NCI-H1417 (cell line): ENCODE measurements around the gene MED16.

Experiments
- DNase-seq, 3 experiments: peaks; one replicate each; lab custom pipeline; 2025; lab: John Stamatoyannopoulos, UW

MED16 gene

GRCh38 chr19:892894-893689 is at the start of gene MED16, which contains the start of gene RNU6-9:
Gene MED16 (minus strand): TSS chr19:893187. CDS start chr19:891131, 2,056 bp downstream.
Gene RNU6-9 (plus strand): TSS chr19:893484.
- DNase-seq = peak; percentile 95 to 99 (median 98)

DNA sequence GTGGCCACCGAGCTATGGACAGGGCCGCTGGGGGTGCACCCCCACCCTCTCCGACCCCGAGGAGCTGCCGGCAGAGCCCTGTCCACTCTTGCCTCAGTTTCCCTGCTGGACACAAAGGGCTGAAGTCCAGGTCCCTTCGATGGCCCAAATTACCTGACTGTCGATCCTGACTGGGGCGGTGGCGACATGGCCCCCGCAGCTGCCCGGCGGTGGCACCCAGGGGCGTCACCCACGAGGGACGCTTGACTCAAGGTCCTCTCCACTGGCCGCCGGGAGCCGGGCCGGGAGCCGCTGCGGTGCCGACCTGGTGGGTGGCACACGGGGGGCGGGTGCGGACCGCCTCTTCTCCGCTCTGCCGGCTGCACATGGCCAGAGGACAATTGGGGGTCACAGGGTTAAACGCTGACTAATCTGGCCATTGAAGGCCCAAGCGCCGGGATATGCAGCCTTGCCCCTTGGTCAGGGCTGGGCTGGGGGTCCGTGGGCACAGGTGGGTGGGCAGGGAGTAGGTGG is 49.2 kb upstream of the MED16 start:
- DNase-seq = no peak

DNA sequence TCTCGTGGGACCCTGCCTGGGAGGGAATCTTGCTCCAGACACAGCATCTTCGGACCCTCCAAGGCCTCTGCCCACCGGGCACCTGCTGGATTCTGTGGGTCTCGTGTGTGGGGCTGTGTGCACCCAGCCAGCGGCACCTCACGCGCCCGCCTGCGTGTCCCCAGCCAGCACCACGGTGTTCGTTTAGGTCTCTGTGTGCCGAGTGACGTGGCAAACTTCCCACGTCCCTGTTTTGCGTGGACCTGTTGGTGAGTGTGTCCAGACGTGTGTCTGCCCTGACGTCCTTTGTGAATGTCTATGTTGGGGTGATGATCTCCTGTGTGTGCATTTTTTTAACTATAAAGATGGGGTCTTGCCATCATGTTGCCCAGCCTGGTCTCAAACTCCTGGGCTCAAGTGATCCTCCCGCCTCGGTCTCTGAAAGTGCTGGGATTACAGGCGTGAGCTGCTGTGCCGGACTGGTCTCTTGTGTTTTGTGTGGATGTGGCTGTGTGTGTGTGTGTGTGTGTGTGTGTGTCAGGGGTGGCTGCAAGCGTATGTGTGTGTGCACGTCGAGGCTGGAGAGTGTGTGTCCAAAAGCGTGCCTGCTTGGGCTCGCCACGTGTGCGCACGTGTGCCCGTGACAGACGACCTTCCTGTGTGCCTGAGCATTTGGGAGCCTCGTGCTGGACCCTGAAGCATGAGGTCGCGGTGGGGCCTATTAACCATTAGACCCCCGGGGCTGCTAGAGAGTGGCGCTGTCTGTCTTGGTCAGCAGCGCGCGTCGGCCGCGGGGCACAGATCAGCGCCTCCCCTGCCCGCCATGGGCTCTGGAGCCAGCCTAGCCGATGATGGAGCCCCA is 48.5 kb upstream of the MED16 start:
- no peak for DNase-seq

DNA sequence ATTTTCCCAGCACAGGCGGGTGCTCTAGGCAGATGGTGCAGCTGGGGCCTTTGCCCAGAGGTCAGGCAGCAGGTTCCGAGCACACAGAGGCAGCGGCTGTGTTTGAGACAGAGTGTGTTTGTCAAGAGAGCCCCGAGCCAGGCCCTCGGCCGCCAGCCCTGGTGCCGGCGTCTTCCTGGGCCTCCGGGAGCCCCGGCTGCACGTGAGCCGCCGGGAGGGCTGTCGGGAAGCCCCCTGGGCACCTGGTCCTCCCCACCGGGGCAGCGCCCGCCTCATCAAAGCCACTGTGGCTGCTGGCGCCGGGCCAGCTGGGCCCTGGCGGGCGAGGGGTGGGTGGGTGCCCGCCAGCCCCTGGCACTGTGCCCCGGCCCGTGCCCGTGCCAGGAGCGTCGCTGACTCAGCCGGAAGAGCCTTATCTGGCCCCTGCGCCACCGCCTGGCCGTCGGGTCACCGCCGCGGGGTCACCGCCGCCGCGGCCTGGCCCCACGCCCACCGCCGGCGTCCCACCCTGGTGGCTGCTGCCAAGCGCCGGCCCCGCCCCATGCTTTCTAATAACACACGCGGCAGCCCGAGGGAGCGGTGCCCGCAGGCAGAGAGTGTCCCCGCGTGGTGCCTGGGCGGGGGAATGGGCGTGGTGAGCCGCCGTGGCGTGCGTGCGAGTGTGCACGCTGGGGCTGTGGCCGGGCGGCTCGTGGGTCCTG is 47.8 kb upstream of the MED16 start:
- peak in 2 of 3 experiments; percentile 90 to 97 for DNase-seq

GRCh38 chr19:939922-940321 is 46.9 kb upstream of the MED16 start:
- DNase-seq = no peak

GRCh38 chr19:939439-939838 is 46.5 kb upstream of the MED16 start:
- DNase-seq = no peak

GRCh38 chr19:938233-938923 is 45.4 kb upstream of the MED16 start:
- DNase-seq = no peak

- DNase-seq = no peak
Measured at GRCh38 chr19:937259-937694, 44.3 kb upstream of the MED16 start.

DNA sequence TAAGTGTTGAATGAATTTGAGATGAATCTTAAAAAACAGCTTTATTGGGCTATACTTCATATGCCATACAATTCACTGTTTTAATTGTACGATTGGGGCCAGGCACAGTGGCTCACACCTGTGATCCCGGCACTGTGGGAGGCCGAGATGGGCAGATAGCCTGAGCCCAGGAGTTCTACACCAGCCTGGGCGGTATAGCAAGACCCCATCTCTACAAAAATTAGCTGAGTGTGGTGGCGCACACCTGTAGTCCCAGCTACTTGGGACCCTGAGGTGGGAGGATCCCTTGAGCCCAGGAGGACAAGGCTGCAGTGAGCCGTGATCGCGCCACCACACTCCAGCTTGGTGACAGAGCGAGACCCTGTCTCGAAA is 43.2 kb upstream of the MED16 start:
- DNase-seq = no peak

- DNase-seq = peak in 2 of 3 experiments; percentile 82 to 88
Measured at GRCh38 chr19:934865-935479, 42.0 kb upstream of the MED16 start.

- DNase-seq = no peak
Measured at GRCh38 chr19:934197-934840, 41.3 kb upstream of the MED16 start.

DNA sequence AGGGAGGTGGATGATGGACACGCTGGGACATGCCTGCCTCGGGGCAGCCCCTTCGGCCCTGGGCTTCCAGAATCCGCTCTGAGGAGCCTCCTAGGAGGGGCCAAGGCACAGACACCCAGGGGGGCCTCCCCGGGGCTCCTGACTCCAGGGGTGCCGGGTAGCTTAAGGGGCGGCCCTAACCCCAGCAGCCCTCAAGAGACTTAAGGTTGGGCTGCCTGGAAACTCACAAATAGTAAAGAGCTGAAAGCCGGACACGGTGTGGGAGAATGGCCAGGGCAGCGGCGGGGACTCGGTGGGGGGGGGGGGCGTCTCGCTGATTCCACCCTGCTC is 40.5 kb upstream of the MED16 start:
- no peak for DNase-seq

GRCh38 chr19:932648-933552 is 39.9 kb upstream of the MED16 start:
- no peak for DNase-seq

DNA sequence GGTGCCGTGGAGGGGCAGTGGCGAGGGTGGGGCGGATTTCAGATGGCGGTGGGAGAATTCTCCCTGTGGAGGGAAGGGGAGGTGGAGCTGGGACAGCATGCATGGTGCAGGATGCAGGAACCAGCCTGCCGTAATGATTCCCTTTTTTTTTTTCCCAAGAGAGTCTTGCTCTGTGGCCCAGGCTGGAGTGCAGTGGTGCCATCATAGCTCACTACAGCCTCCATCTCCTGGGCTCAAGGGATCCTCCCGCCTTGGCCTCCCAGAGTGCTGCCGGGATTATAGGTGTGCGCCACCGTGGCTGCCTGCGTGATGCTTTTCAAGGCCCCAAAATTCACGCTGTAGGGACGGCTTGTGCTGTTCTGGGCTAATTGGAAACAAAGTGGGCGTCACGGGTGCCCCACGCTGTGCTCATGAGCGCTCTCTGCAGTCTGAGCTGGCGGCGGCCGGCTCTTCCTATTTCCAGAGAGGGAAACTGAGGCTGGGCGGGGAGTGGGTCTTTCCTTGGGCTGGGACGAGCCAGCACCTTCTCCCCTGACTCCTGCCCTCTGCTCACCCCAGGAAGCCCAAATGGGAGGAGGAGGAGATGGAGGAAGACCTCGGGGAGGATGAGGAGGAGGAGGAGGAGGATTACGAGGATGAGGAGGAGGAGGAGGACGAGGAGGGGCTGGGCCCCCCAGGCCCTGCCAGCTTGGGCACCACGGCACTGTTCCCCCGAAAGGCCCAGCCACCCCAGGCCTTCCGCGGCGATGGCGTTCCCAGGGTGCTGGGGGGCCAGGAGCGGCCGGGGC is 39.1 kb upstream of the MED16 start:
- no peak for DNase-seq

- DNase-seq = no peak
Measured at GRCh38 chr19:929891-930258, 36.9 kb upstream of the MED16 start.

GRCh38 chr19:929203-929890 is 36.4 kb upstream of the MED16 start:
- no peak for DNase-seq

DNA sequence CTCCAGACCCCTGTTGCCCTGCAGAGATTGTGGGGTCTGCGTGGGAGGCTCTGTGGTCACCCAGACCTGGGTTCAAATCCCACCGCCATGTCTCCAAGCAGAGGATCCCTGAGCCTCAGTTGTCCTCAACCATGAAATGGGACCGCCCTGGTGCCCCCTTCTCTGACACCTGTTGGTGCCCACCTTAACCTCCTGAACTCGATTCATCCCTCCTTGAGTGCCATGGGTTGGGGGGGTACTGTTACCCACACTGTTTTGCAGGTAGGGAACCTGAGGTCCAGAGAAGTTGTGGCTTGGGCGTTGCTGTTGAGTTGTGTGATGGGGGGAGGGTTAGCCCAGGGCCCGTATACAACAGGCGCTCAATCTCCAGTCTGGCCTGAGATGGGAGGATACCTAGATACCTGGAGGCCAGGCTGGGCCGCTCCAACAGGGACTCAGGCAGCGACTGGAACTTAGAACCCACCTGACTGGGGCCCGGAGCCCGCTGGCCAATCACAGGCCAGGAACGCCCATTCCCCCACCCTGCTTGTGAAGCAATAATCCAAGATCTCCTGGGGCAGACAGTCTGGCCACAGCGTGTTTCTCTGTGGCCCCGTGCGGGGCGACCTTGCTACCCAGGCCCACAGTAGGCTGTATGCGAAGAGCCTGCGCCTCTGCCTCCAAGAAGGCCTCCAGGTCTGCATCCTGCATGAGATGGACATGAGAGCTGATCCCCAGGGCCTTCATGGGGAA is 35.6 kb upstream of the MED16 start:
- DNase-seq = no peak
